VCaP (cell line): ENCODE data around the gene KIF12.

Experiments
- H3K27ac ChIP-seq: fragments of 450-650 bp; 2 replicates; pipeline ENCODE4 v1.5.1; 2017
- CTCF ChIP-seq: fragments of 450-650 bp; conservative IDR thresholded peaks from 2 replicates; pipeline ENCODE4 v1.5.1; 2017; ENCODE audit warnings: mild to moderate bottlenecking, moderate library complexity

Gene KIF12

GRCh38 chr9:114107286-114108001, 8.4 kb upstream of the KIF12 start:
- TF ChIP-seq CTCF, result no peak
- H3K27ac ChIP-seq, result no peak overlapping the region

GRCh38 chr9:114105236-114105635, 6.1 kb upstream of the KIF12 start:
- H3K27ac ChIP-seq, result no peak overlapping the region
- TF ChIP-seq CTCF, result no peak

- no peak for TF ChIP-seq CTCF
- H3K27ac ChIP-seq, result no peak overlapping the region
These were observed 3.4 kb upstream of the KIF12 start for GRCh38 chr9:114102484-114102883.

GRCh38 chr9:114100536-114100935, 1.4 kb upstream of the KIF12 start:
- H3K27ac ChIP-seq, result no peak overlapping the region
- no peak for TF ChIP-seq CTCF

GRCh38 chr9:114099669-114100270, 678 bp upstream of the KIF12 start:
- peak overlapping the region; percentile 83 for H3K27ac ChIP-seq
- no peak for TF ChIP-seq CTCF

GRCh38 chr9:114098021-114098935, 814 bp downstream of the KIF12 start:
- H3K27ac ChIP-seq, result peak overlapping the region; percentile 83
- no peak for TF ChIP-seq CTCF

- TF ChIP-seq CTCF, result no peak
- H3K27ac ChIP-seq, result peak overlapping the region; percentile 83
These were observed 1.5 kb downstream of the KIF12 start for GRCh38 chr9:114097613-114098020.
